GM12892 (cell line): ENCODE data around the gene POP4.

Source experiments
- DNase-seq: peaks from one replicate; pipeline ENCODE4 v3.0.0; 2011; ENCODE audit not compliant: insufficient read length
- FAIRE-seq: peaks from 2 replicates; lab custom pipeline; 2011; peaks lifted over from hg19 to GRCh38; lab: Jason Lieb, UNC
- POLR2A ChIP-seq: IDR thresholded peaks from 2 replicates; pipeline ENCODE4 v1.6.1; 2011; ENCODE audit warnings: low read depth, low read length, control low read depth
- POLR2AphosphoS5 ChIP-seq: IDR thresholded peaks from 2 replicates; pipeline ENCODE4 v1.6.1; 2011; ENCODE audit warnings: low read depth, low read length, control low read depth
- TAF1 ChIP-seq: IDR thresholded peaks from 2 replicates; pipeline ENCODE4 v1.6.1; 2011; ENCODE audit warnings: low read depth, mild to moderate bottlenecking, control low read depth, low read length, borderline replicate concordance

The POP4 gene

DNA sequence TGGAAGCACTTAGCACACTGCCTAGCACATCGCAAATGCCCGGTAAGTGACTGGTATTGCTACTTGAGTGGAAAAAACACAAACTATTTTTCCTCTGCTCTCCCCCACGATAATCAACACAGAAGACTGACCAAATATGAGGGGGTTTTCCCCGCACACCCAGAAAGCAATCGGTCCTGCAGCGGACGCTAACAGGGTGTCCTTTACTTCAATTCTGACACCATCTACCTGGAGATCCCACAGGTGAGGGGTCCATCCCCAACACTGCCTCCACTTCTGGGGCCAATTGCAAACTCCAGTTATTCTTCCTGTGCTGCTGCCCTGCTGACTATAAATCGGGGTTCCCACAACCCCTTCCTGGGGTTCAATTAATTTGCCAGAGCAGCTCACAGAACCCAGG lies 33.0 kb downstream of the POP4 start:
- FAIRE-seq (no peak), DNase-seq (no peak)
- TF ChIP-seq POLR2AphosphoS5: no peak
- TF ChIP-seq TAF1: no peak
- no peak for TF ChIP-seq POLR2A

DNA sequence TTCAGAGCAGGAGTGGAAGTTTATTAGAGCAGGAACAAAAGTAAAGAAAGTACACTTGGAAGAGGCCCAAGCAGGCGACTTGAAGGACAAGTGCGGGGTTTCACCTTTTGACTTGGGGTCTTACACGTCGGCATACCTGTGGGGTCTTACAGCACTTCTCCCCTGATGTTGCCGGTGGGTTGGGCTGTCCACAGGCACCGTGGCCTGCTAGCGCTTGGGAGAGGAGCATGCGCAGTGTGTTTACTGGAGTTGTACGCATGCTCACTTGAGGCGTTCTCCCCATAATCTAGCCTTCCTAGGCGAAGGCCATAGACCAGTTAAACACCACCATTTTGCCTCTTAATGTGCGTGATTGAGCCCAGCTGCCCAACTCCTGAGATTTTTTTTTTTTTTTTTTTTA lies 34.1 kb downstream of the POP4 start:
- DNase-seq (no peak), FAIRE-seq (no peak)
- TF ChIP-seq POLR2A: no peak
- no peak for TF ChIP-seq POLR2AphosphoS5
- no peak for TF ChIP-seq TAF1

DNA sequence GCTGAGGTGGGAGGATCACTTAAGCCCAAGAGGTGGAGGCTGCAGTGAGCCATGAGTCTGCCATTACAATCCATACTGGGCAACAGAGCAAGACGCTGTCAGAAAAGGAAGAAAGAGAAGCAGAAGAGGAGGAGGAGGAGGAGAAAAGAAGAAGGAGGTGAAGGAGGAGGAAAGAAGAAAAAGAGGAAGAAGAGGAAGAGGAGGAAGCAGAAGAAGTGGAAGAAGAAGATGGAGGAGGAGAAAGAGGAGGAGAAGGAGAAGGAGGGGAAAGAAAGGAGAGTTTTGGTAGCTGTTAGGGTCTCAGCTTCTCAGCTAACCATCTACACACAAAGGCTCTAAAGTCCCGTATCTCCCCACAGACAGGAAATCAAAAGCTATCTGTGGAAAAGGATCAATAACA lies 35.5 kb downstream of the POP4 start:
- FAIRE-seq (no peak), DNase-seq (no peak)
- TF ChIP-seq TAF1 (no peak), POLR2A (no peak), POLR2AphosphoS5 (no peak)

DNA sequence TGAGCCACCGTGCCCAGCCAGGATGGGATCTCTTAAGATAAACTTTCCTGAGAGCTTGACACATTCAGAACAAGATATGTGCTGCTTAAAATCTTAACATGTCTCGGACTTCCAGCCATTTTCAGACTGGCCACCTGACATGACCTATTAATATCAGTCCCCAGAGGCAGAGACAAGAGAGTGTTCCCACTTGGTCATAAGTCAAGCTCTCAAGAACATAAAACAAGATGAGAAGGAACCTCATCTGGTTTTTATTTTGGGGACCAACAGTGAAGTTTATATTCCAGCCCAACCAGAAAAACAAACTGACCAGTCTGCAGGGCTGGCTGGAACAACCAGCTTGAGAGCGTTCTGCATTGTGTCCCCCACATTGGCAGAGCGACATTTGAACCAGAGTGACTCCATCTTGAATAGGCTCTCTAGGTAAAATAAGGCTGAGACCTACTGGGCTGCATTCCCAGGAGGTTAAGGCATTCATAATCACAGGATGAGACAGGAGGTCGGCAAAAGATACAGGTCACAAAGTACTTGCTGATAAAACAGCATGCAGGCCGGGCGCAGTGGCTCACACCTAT lies 37.4 kb downstream of the POP4 start:
- no peak for TF ChIP-seq TAF1
- TF ChIP-seq POLR2AphosphoS5: no peak
- TF ChIP-seq POLR2A: no peak
- FAIRE-seq: no peak
- DNase-seq: no peak

DNA sequence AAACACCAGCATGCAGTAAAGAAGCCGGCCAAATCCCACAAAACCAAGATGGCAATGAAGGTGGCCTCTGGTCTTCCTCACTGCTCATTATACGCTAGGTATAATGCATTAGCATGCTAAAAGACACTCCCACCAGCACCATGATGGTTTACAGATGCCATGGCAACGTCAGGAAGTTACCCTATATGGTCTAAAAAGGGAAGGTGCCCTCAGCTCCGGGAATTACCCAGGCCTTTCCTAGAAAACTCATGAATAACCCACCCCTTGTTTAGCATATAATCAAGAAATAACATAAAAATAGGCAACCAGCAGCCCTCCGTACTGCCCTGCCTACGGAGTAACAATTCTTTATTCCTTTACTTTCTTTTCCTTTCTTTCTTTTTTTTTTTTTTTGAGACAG lies 38.1 kb downstream of the POP4 start:
- TF ChIP-seq TAF1 (no peak), POLR2A (no peak), POLR2AphosphoS5 (no peak)
- FAIRE-seq: no peak

DNA sequence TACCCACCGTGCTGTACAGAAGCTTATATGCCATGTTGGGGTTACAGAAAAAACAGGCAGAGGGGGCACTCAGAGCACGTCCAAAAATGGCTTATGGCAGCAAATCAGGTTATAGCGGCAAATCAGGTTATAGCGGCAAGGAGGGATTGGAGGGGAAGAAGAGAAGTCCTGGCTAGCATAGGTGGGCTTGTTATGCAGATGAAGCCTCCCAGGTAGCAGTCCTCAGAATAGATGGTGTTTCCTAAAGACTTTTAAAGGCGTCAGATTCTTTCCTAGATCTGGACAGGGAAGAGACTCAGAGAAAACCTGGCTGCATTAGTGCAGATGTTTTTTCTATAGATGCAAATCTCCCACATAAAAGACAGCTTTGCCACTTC lies 39.4 kb downstream of the POP4 start:
- FAIRE-seq (no peak), DNase-seq (no peak)
- no peak for TF ChIP-seq POLR2AphosphoS5
- no peak for TF ChIP-seq POLR2A
- TF ChIP-seq TAF1: no peak

More for the DNA sequence above, 38.1 kb downstream of the POP4 start:
- DNase-seq: no peak

DNA sequence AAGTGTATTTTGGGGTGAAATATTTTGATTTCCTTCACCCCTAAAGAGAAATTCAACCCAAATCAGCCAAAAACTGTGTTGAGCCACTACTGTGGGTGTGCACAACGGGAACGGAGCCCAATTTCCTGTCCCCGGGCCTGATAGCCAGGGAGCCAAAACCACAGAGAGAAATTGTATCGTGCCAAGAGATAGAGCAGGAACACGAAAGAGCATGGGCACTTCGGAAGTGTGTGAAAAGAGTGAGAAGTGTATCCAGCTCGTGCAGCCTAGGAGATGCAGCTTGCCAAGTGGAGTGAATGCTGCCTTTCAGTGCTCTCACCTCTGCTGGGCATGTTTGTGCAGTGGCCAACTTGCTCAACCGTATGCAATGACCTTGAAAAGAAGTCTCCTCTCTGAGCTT lies 39.8 kb downstream of the POP4 start:
- TF ChIP-seq POLR2AphosphoS5 (no peak), TAF1 (no peak), POLR2A (no peak)
- no peak for DNase-seq
- peak; percentile 78 for FAIRE-seq

DNA sequence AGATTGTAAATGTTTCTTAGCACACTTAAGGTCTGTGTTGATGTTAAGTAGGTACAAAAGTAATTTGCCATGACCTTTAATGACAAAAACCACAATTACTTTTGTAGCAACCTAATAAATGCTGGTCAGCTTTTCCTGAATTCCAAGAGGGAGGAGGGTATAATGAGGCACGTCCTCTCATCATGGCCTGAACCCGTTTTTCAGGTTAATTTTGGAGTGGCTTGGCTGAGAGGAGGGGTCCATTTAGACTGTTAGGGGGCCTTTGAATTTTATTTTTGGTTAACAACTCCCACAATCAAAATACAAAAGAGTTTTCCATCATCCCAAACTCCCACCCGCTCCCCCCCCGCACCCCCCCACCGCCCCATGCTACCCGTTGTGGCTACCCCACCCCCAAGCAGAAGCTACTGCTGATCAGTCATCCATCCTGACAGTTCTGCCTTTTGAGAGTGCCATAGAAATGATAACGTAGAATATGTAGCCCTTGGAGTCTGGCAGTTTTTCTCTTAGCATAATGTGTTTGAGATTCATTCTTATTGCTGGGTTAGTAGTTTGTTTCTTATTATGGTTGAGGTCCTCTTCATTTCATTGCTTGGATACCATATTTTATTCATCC lies 44.8 kb downstream of the POP4 start:
- TF ChIP-seq TAF1: no peak
- TF ChIP-seq POLR2AphosphoS5: no peak
- no peak for TF ChIP-seq POLR2A
- FAIRE-seq (no peak), DNase-seq (no peak)

DNA sequence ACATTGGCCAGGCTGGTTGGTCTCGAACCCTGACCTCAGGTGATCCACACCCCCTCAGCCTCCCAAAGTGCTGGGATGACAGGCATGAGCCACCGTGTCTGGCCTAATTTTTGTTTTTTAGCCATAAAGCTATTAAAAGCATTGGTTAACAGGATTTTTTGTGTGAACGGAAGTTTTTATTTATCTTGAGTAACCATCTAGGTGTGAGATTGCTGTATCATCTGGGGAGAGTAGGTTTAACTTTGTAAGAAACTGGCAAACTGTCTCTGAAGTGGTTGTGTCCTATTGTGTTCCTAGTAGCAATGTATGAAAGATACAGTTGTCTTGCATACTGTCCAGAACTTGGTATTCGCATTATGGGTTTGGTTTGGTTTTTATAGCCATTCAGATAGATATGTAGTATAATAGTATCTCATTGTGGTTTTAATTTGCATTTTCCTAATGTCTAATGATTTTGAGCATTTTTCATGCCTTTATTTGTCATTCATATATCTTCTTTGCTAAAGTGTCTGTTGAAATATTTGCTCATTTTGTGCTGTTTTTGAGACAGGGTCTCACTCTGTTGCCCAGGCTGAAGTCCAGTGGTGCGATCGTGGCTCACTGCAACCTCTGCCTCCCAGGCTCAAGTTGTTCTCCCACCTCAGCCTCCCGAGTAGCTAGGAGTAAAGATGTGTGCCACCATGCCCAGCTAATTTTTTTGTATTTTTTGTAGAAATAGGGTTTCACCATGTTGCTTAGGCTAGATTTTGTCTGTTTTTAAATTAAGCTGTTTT lies 45.7 kb downstream of the POP4 start:
- DNase-seq (no peak), FAIRE-seq (no peak)
- TF ChIP-seq TAF1 (no peak), POLR2A (no peak), POLR2AphosphoS5 (no peak)

DNA sequence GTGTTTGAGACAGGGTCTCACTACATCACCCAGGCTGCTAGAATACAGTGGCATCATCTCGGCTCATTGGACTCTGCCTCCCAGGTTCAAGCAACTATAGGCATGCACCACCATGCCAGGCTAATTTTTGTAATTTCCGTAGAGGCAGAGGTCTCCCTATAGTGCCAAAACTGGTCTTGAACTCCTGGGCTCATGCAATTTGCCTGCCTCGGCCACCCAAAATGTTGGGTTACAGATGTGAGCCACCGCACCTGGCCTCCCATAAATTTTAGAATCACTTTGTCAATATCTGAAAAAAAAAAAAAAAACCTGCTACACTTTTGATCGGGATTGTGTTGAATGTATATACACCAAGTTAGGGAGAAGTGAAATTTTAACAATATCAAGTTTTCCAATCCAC lies 47.3 kb downstream of the POP4 start:
- TF ChIP-seq POLR2A (no peak), TAF1 (no peak), POLR2AphosphoS5 (no peak)
- DNase-seq (no peak), FAIRE-seq (no peak)

DNA sequence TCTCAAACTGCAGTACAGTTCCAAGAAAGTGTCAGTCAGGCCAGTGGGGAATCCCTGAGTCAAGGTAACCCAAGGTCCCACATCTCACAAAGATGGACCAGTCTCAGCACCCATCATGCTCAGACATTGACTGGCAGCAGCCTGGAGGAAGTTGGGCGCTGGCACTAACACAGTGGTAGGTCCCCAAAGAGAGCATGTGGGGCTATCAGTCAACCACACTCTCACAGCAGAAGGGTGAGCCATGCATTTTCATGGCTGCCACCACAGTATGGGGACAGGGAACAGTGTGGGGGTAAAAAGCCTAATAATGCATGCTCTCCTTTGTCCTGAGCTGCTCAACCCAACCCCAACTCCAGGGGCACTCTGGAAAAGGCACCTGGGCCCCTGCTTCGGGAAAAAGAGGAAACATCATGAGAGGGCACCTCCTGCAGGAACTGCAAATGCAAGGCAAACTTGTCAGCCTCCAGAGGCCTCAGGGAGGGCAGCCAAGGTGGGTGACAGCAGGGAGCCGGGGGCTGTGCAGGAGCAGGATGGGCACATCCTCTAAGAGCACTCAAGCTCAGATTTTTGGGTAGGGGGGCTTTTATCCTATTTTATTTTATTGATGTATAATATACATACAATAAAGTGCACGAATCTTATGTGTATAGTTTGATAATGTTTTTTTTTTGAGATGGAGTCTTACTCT lies 49.7 kb downstream of the POP4 start:
- DNase-seq (no peak), FAIRE-seq (no peak)
- no peak for TF ChIP-seq TAF1
- no peak for TF ChIP-seq POLR2A
- no peak for TF ChIP-seq POLR2AphosphoS5
